Heart right ventricle (tissue), 16 donors: ENCODE data around the gene TEKT3. TPM values are rescaled to one million over a fixed set of nuclear protein-coding genes. Genes with fewer than 3 reads are reported as not detected.

ENCODE experiments used
- ATAC-seq, 8 donors: fragments of 200-7000 bp; cut with Tn5 transposase; one replicate each; pipeline ENCODE4 v1.9.1; 2020; ENCODE audit warnings: mild to moderate bottlenecking in 8 of 8, moderate library complexity in 8 of 8, moderate number of reproducible peaks in 1 of 8
- DNase-seq, 2 donors: peaks; one replicate each; pipeline ENCODE4 v3.0.0-alpha.2; 2020
- H3K27ac ChIP-seq, 10 donors: fragments of 200-600 bp; sonication (generic) in 2 of 10; one replicate each; pipeline versions ENCODE4 v1.5.0 to v1.8.0; 2020 to 2022; ENCODE audit warnings: mild to moderate bottlenecking in 3 of 10
- H3K27me3 ChIP-seq, 7 donors: fragments of 200-600 bp; one replicate each; pipeline ENCODE4 v1.8.0; 2021 to 2022; ENCODE audit warnings: mild to moderate bottlenecking in 2 of 7
- H3K36me3 ChIP-seq, 9 donors: fragments of 200-600 bp; sonication (generic) in 1 of 9; one replicate each; pipeline versions ENCODE4 v1.5.0 to v1.8.0; 2020 to 2022; ENCODE audit warnings: mild to moderate bottlenecking in 2 of 9
- H3K4me1 ChIP-seq, 9 donors: fragments of 200-600 bp; sonication (generic) in 1 of 9; one replicate each; pipeline versions ENCODE4 v1.5.0 to v1.8.0; 2020 to 2022; ENCODE audit warnings: mild to moderate bottlenecking in 4 of 9
- H3K4me3 ChIP-seq, 10 donors: fragments of 200-600 bp; sonication (generic) in 2 of 10; one replicate each; pipeline versions ENCODE4 v1.5.0 to v1.8.0; 2020 to 2022; ENCODE audit warnings: mild to moderate bottlenecking in 7 of 10, moderate library complexity in 2 of 10
- H3K9me3 ChIP-seq, 11 donors: fragments of 200-600 bp in 10 of 11; sonication (generic) in 2 of 11; one replicate each; pipeline versions ENCODE4 v1.5.0 to v1.8.0; 2013 to 2022; ENCODE audit warnings: mild to moderate bottlenecking in 2 of 11, control low read depth in 1 of 11, moderate library complexity in 1 of 11
- CTCF ChIP-seq, 9 donors: fragments of 200-600 bp; sonication (generic) in 2 of 9; IDR thresholded peaks; one replicate each; pipeline versions ENCODE4 v1.5.0 to v1.8.0; 2021 to 2022; ENCODE audit warnings: antibody characterized with exemption in 9 of 9, mild to moderate bottlenecking in 5 of 9, moderate library complexity in 1 of 9
- WGBS, 2 donors: extraction: QIAGEN DNeasy Blood & Tissue Kit; methylation state at CpG; one replicate each; pipeline ENCODE4 v1.1.7; 2013; ENCODE audit warnings: inconsistent platforms in 1 of 2; 5-methylcytosine and 5-hydroxymethylcytosine counted together
- intact Hi-C, 10 donors: fragments of 100-400 bp; cut with DNase I; formaldehyde crosslinking; loops; one replicate each; pipeline versions ENCODE4 v1.11.1 to v1.14.2; 2022
- polyA plus RNA-seq, 2 donors: library from polyadenylated mRNA; stranded (reverse); fragments of 200-250 nt; gene quantifications; one replicate each; pipeline ENCODE4 v1.2.3, GENCODE V29; 2013
- total RNA-seq, 10 donors: library from RNA; stranded (reverse); fragmentation: NEBNext Ultra II Directional in 3 of 10; extraction: Animal tissue kit (Norgen Biotek cat#: 25700) in 3 of 10; gene quantifications; one replicate each; pipeline versions ENCODE4 v1.2.1 to v1.2.4, GENCODE V29; 2021 to 2023
- donor health status: Arrhythmogenic right ventricular cardiomyopathy.
- donor health status: ischemic (EF 13 %, LVEDD 7.1; RV severe dilation, severe dysfunction).
- donor health status: healthy with polysubstance abuse.
- donor health status: DM: no; HTN: yes; CAD: no.
- donor health status: DM: no; HTN: no; CAD: no.
- donor health status: ischemic (EF 25% LVEDD 6.9; RV normal size, moderate dysfunction).
- donor health status: ischemic (EF 25% LVEDD 5.7; RV mildly dilated, moderate dysfunction).
- donor health status: healthy.
- donor health status: DM: yes; HTN: yes; CAD: no.
- donor health status: Ischemic cardiomyopathy.
- donor health status: ischemic (EF 35%, LVEDD 5.7; RV mildly dilated, moderate dysfunction).
- donor health status: nonischemic (EF 11% LVEDD 7.7; RV severe dilation, severe dysfunction).
- donor health status: DM: yes; HTN: yes; CAD: no.
- donor health status: PGD.
- donor health status: ischemic (EF 29% LVEDD 5.4; RV normal size, mild dysfunction).
- donor health status: nonischemic (EF 23%, LVEDD 6.1; RV moderate dilation, normal function).

Gene TEKT3
- total and polyA plus RNA-seq, 12 donors, result 0.14 to 1.1 (median 0.68) TPM; not detected in 3

GRCh38 chr17:15384142-15384787, 42.9 kb upstream of the TEKT3 start:
- H3K36me3 ChIP-seq, result no peaks in the 10 kb centered on the region
- TF ChIP-seq CTCF (IDR thresholded peaks at IDR 0.05), result no peak
- H3K9me3 ChIP-seq, result no peaks in the 10 kb centered on the region
- peak overlapping the region in 6 of 10 donors; percentile 30 to 37 (median 36) for H3K4me3 ChIP-seq
- 37 to 41% methylated on average over 9 of the region's 9 CpGs for WGBS, 2 donors
- intact Hi-C loops, result no loop called here
- H3K27me3 ChIP-seq, result no peaks in the 10 kb centered on the region
- ATAC-seq (peak; percentile 65 to 94 (median 82)), DNase-seq (peak; percentile 42 to 64)
- H3K4me1 ChIP-seq, result peaks cover 0 to 26% (median 7%) of the 10 kb centered on the region in 9 donors
- H3K27ac ChIP-seq, result peak overlapping the region in 8 of 10 donors; percentile 19 to 72 (median 58)

GRCh38 chr17:15382914-15383313, 41.5 kb upstream of the TEKT3 start:
- Histone ChIP-seq H3K4me1 (peaks cover 0 to 17% (median 7%) of the 10 kb centered on the region in 9 donors), H3K27ac (no peak overlapping the region), H3K9me3 (no peaks in the 10 kb centered on the region), H3K27me3 (no peaks in the 10 kb centered on the region), H3K4me3 (no peak overlapping the region), H3K36me3 (no peaks in the 10 kb centered on the region)
- WGBS, 2 donors, result 95 to 97% methylated on average over 1 of the region's 1 CpG
- DNase-seq, result no peak
- ATAC-seq, result no peak
- TF ChIP-seq CTCF (IDR thresholded peaks at IDR 0.05), result no peak
- intact Hi-C loops, result no loop called here

- intact Hi-C loops, result no loop called here
Measured at GRCh38 chr17:15381707-15382106, 40.3 kb upstream of the TEKT3 start.

GRCh38 chr17:15380446-15380845, 39.0 kb upstream of the TEKT3 start:
- Histone ChIP-seq H3K36me3 (no peaks in the 10 kb centered on the region), H3K4me3 (no peak overlapping the region), H3K27ac (no peak overlapping the region), H3K4me1 (peaks cover 0 to 17% (median 7%) of the 10 kb centered on the region in 9 donors), H3K27me3 (no peaks in the 10 kb centered on the region), H3K9me3 (no peaks in the 10 kb centered on the region)
- no peak for TF ChIP-seq CTCF (IDR thresholded peaks at IDR 0.05)
- ATAC-seq (no peak), DNase-seq (no peak)
- 70 to 82% methylated on average over 4 of the region's 4 CpGs for WGBS, 2 donors
- intact Hi-C loops, result no loop called here

More at GRCh38 chr17:15381707-15382106, 40.3 kb upstream of the TEKT3 start:
- Histone ChIP-seq H3K27ac (no peak overlapping the region), H3K27me3 (no peaks in the 10 kb centered on the region), H3K36me3 (no peaks in the 10 kb centered on the region), H3K4me3 (no peak overlapping the region), H3K4me1 (peaks cover 0 to 17% (median 7%) of the 10 kb centered on the region in 9 donors), H3K9me3 (no peaks in the 10 kb centered on the region)
- TF ChIP-seq CTCF (IDR thresholded peaks at IDR 0.05), result no peak
- WGBS, 2 donors, result 76 to 80% methylated on average over 2 of the region's 2 CpGs
- DNase-seq (no peak), ATAC-seq (no peak)
